Measurements from ENCODE around the gene PICALM. TPM values are rescaled to one million over a fixed set of nuclear protein-coding genes. Genes with fewer than 3 reads are reported as not detected.

The PICALM gene
- 100 to 1,000 TPM; 262 to 291 (median 285) TPM for total RNA-seq
- 366 TPM for total RNA-seq (2013)

GRCh38 chr11:86068951-86069407 is at the start of gene PICALM:
Gene PICALM (minus strand): TSS chr11:86069084. CDS start chr11:86068780, 304 bp downstream.
- H3K36me3 ChIP-seq (ENCODE audit: control insufficient read depth, insufficient read depth, low read length) = no peaks in the 10 kb centered on the region
- peak; percentile 71 to 92 (median 81) for ATAC-seq
- peak; percentile 90 to 99 for DNase-seq
- no peak for TF ChIP-seq CTCF (IDR thresholded peaks at IDR 0.05)
- Mint-ChIP-seq H3K9me3 (no peaks in the 10 kb centered on the region), H3K4me3 (peak within 1 kb of the TSS; percentile 100), H3K27me3 (ENCODE audit: low read depth in 2 of 2) (no peaks in the 10 kb centered on the region), H3K36me3 (peaks cover 9% of the 10 kb centered on the region), H3K27ac (peak within 1 kb of the TSS; percentile 97 to 100), H3K4me1 (peaks cover 47 to 49% of the 10 kb centered on the region in 2 donors)
- H3K27ac ChIP-seq (ENCODE audit: low read length) = peak within 1 kb of the TSS; percentile 91
- H3K9me3 ChIP-seq (ENCODE audit: control insufficient read depth, insufficient read depth, low read length) = no peaks in the 10 kb centered on the region
- no peaks in the 10 kb centered on the region for H3K27me3 ChIP-seq (ENCODE audit: control insufficient read depth, insufficient read depth, low read length)
- intact Hi-C loops (cut with micrococcal nuclease) = loop anchor here (2.0 to 5.0 kb wide), 4 partner anchors 22 to 407 kb away; no protein-coding TSS in a partner anchor
- 0% methylated on average over 41 of the region's 48 CpGs for WGBS (ENCODE audit: insufficient coverage)
- H3K4me1 ChIP-seq (ENCODE audit: control insufficient read depth, insufficient read depth, low read length) = peaks cover 20% of the 10 kb centered on the region
- H3K4me3 ChIP-seq (ENCODE audit: low read length) = peak within 1 kb of the TSS; percentile 76

- Mint-ChIP-seq H3K4me1 (peaks cover 17 to 18% of the 10 kb centered on the region in 2 donors), H3K27me3 (ENCODE audit: low read depth in 2 of 2) (peaks cover 0 to 8% of the 10 kb centered on the region in 2 donors), H3K4me3 (no peak overlapping the region), H3K27ac (no peak overlapping the region), H3K9me3 (no peaks in the 10 kb centered on the region), H3K36me3 (no peaks in the 10 kb centered on the region)
- intact Hi-C loops (cut with micrococcal nuclease) = no loop called here
- DNase-seq (no peak), ATAC-seq (no peak)
- WGBS (ENCODE audit: insufficient coverage) = 85% methylated on average over 1 of the region's 2 CpGs
- Histone ChIP-seq H3K4me1 (ENCODE audit: control insufficient read depth, insufficient read depth, low read length) (peaks cover 12% of the 10 kb centered on the region), H3K36me3 (ENCODE audit: control insufficient read depth, insufficient read depth, low read length) (no peaks in the 10 kb centered on the region), H3K9me3 (ENCODE audit: control insufficient read depth, insufficient read depth, low read length) (no peaks in the 10 kb centered on the region), H3K27me3 (ENCODE audit: control insufficient read depth, insufficient read depth, low read length) (no peaks in the 10 kb centered on the region), H3K27ac (ENCODE audit: low read length) (no peak overlapping the region), H3K4me3 (ENCODE audit: low read length) (no peak overlapping the region)
- no peak for TF ChIP-seq CTCF (IDR thresholded peaks at IDR 0.05)
Observed at GRCh38 chr11:86118253-86118652, 49.4 kb upstream of the PICALM start.

GRCh38 chr11:86117712-86118063 is 48.8 kb upstream of the PICALM start:
- Histone ChIP-seq H3K27me3 (ENCODE audit: control insufficient read depth, insufficient read depth, low read length) (no peaks in the 10 kb centered on the region), H3K4me3 (ENCODE audit: low read length) (no peak overlapping the region), H3K36me3 (ENCODE audit: control insufficient read depth, insufficient read depth, low read length) (no peaks in the 10 kb centered on the region), H3K27ac (ENCODE audit: low read length) (no peak overlapping the region), H3K4me1 (ENCODE audit: control insufficient read depth, insufficient read depth, low read length) (peaks cover 12% of the 10 kb centered on the region), H3K9me3 (ENCODE audit: control insufficient read depth, insufficient read depth, low read length) (no peaks in the 10 kb centered on the region)
- Mint-ChIP-seq H3K4me1 (peaks cover 17 to 18% of the 10 kb centered on the region in 2 donors), H3K27me3 (ENCODE audit: low read depth in 2 of 2) (peaks cover 0 to 8% of the 10 kb centered on the region in 2 donors), H3K4me3 (no peak overlapping the region), H3K36me3 (no peaks in the 10 kb centered on the region), H3K27ac (peak overlapping the region in 1 of 2 donors; percentile 37), H3K9me3 (no peaks in the 10 kb centered on the region)
- TF ChIP-seq CTCF (IDR thresholded peaks at IDR 0.05) = no peak
- WGBS (ENCODE audit: insufficient coverage) = 100% methylated on average over 1 of the region's 1 CpG
- no peak for ATAC-seq
- intact Hi-C loops (cut with micrococcal nuclease) = no loop called here
- no peak for DNase-seq
